Measurements from ENCODE around the gene DTHD1. TPM values are rescaled to one million over a fixed set of nuclear protein-coding genes. Genes with fewer than 3 reads are reported as not detected.

The DTHD1 gene
- total RNA-seq, 1 donor from 2014 or later = not detected

GRCh38 chr4:36241771-36242170, 39.6 kb upstream of the DTHD1 start:
- Mint-ChIP-seq H3K27me3 (ENCODE audit: low read depth) (peaks cover 23% of the 10 kb centered on the region), H3K9me3 (peaks cover 12% of the 10 kb centered on the region), H3K4me3 (peak overlapping the region; percentile 0), H3K27ac (no peak overlapping the region), H3K36me3 (peaks cover 13% of the 10 kb centered on the region), H3K4me1 (peaks cover 27% of the 10 kb centered on the region)
- DNase-seq (ENCODE audit: low spot score in 2 of 2, unreplicated experiment in 2 of 2) = no peak
- no peak for TF ChIP-seq CTCF (IDR thresholded peaks at IDR 0.05; ENCODE audit: unreplicated experiment)

- TF ChIP-seq CTCF (IDR thresholded peaks at IDR 0.05; ENCODE audit: unreplicated experiment) = no peak
- H3K36me3 Mint-ChIP-seq = peaks cover 9% of the 10 kb centered on the region
- DNase-seq (ENCODE audit: low spot score in 2 of 2, unreplicated experiment in 2 of 2) = no peak
- peak overlapping the region; percentile 88 for H3K4me3 Mint-ChIP-seq
- H3K4me1 Mint-ChIP-seq = peaks cover 29% of the 10 kb centered on the region
- peaks cover 27% of the 10 kb centered on the region for H3K27me3 Mint-ChIP-seq (ENCODE audit: low read depth)
- peak overlapping the region; percentile 89 for H3K27ac Mint-ChIP-seq
- H3K9me3 Mint-ChIP-seq = peaks cover 11% of the 10 kb centered on the region
These were observed 38.6 kb upstream of the DTHD1 start for GRCh38 chr4:36242629-36243354.

- peaks cover 27% of the 10 kb centered on the region for H3K27me3 Mint-ChIP-seq (ENCODE audit: low read depth)
- peaks cover 29% of the 10 kb centered on the region for H3K4me1 Mint-ChIP-seq
- no peak for TF ChIP-seq CTCF (IDR thresholded peaks at IDR 0.05; ENCODE audit: unreplicated experiment)
- H3K4me3 Mint-ChIP-seq = peak overlapping the region; percentile 88
- peaks cover 6% of the 10 kb centered on the region for H3K9me3 Mint-ChIP-seq
- H3K27ac Mint-ChIP-seq = peak overlapping the region; percentile 89
- DNase-seq (ENCODE audit: low spot score in 2 of 2, unreplicated experiment in 2 of 2) = peak in 1 of 2 experiments; percentile 59
- H3K36me3 Mint-ChIP-seq = peaks cover 2% of the 10 kb centered on the region
These were observed 37.8 kb upstream of the DTHD1 start for GRCh38 chr4:36243355-36244256.

- Mint-ChIP-seq H3K4me3 (peak within 1 kb of the TSS; percentile 88), H3K36me3 (no peaks in the 10 kb centered on the region), H3K27me3 (ENCODE audit: low read depth) (peaks cover 27% of the 10 kb centered on the region), H3K4me1 (peaks cover 29% of the 10 kb centered on the region), H3K27ac (peak within 1 kb of the TSS; percentile 95), H3K9me3 (peaks cover 6% of the 10 kb centered on the region)
- TF ChIP-seq CTCF (IDR thresholded peaks at IDR 0.05; ENCODE audit: unreplicated experiment) = no peak
- peak; percentile 43 to 69 for DNase-seq (ENCODE audit: low spot score in 2 of 2, unreplicated experiment in 2 of 2)
These were observed 36.9 kb upstream of the DTHD1 start, which contains the start of gene ARAP2 for GRCh38 chr4:36244257-36245082. TSS of gene ARAP2 (minus strand) at chr4:36244514. CDS start at chr4:36229486, 15,028 bp downstream.

- peaks cover 16% of the 10 kb centered on the region for H3K27me3 Mint-ChIP-seq (ENCODE audit: low read depth)
- no peak for DNase-seq (ENCODE audit: low spot score in 2 of 2, unreplicated experiment in 2 of 2)
- peaks cover 7% of the 10 kb centered on the region for H3K9me3 Mint-ChIP-seq
- no peak overlapping the region for H3K4me3 Mint-ChIP-seq
- no peak for TF ChIP-seq CTCF (IDR thresholded peaks at IDR 0.05; ENCODE audit: unreplicated experiment)
- peaks cover 8% of the 10 kb centered on the region for H3K4me1 Mint-ChIP-seq
- H3K27ac Mint-ChIP-seq = no peak overlapping the region
- no peaks in the 10 kb centered on the region for H3K36me3 Mint-ChIP-seq
These were observed 31.8 kb upstream of the DTHD1 start for GRCh38 chr4:36249610-36250009.

Measured in mesothelial cell of epicardium (in vitro differentiated cells).